GM12801 (cell line): Measurements from ENCODE around the gene RSPO4.

Experiments
- CTCF ChIP-seq: IDR thresholded peaks from one replicate; pipeline ENCODE4 v1.5.1; 2011; ENCODE audit warnings: control low read depth; ENCODE audit not compliant: insufficient read length; ENCODE audit errors: extremely low read depth

Gene RSPO4

GRCh38 chr20:991850-992249, 10.3 kb downstream of the RSPO4 start:
- TF ChIP-seq CTCF: no peak

- TF ChIP-seq CTCF: no peak
Measured at GRCh38 chr20:990293-990959, 11.7 kb downstream of the RSPO4 start.

- no peak for TF ChIP-seq CTCF
Measured at GRCh38 chr20:988272-988671, 13.8 kb downstream of the RSPO4 start.

- TF ChIP-seq CTCF: no peak
Measured at GRCh38 chr20:987677-988076, 14.4 kb downstream of the RSPO4 start.

GRCh38 chr20:986733-987355, 15.3 kb downstream of the RSPO4 start:
- no peak for TF ChIP-seq CTCF

- no peak for TF ChIP-seq CTCF
Measured at GRCh38 chr20:982754-983153, 19.4 kb downstream of the RSPO4 start.

GRCh38 chr20:977021-977420, 25.1 kb downstream of the RSPO4 start:
- no peak for TF ChIP-seq CTCF
